H1 (cell line): ENCODE measurements around the gene C14orf93. TPM values are rescaled to one million over a fixed set of nuclear protein-coding genes. Genes with fewer than 3 reads are reported as not detected.

Source experiments
- CTCF ChIA-PET: fragments of 300-600 bp; sonication (Branson Sonifier 250); formaldehyde crosslinking; loops from one replicate; lab custom pipeline; 2021; ENCODE audit not compliant: partially characterized antibody; lab: Charles Lee
- POLR2A ChIA-PET: fragments of 300-600 bp; sonication (Branson Sonifier 250); formaldehyde crosslinking; loops from one replicate; lab custom pipeline; 2021; ENCODE audit warnings: inconsistent platforms; ENCODE audit not compliant: partially characterized antibody; lab: Charles Lee
- DNase-seq, 2 experiments: peaks; one replicate each; pipeline versions ENCODE4 v3.0.0 to v3.0.0-alpha.2; 2010 to 2022; ENCODE audit warnings: low spot score in 2 of 2, low read depth in 1 of 2, mixed read lengths in 1 of 2
- FAIRE-seq: peaks from 2 replicates; lab custom pipeline; 2011; peaks lifted over from hg19 to GRCh38; lab: Jason Lieb, UNC
- H2AFZ ChIP-seq: 2 replicates; pipeline ENCODE4 v1.8.1; 2012; ENCODE audit warnings: low read length, inconsistent platforms
- H2AK5ac ChIP-seq: 2 replicates; pipeline ENCODE4 v1.6.1; 2013; ENCODE audit warnings: low read depth, low read length
- H2BK120ac ChIP-seq: replicated peaks from 2 replicates; pipeline ENCODE3; 2013; ENCODE audit warnings: low read depth, low read length, inconsistent platforms
- H2BK12ac ChIP-seq: 2 replicates; pipeline ENCODE4 v1.6.1; 2013; ENCODE audit warnings: low read depth, low read length
- H2BK15ac ChIP-seq: 2 replicates; pipeline ENCODE4 v1.6.1; 2013; ENCODE audit warnings: low read length
- H2BK20ac ChIP-seq: 2 replicates; pipeline ENCODE4 v1.6.1; 2013; ENCODE audit warnings: low read length
- H2BK5ac ChIP-seq: 2 replicates; pipeline ENCODE4 v1.6.1; 2013; ENCODE audit warnings: low read depth, low read length
- H3K14ac ChIP-seq: 2 replicates; pipeline ENCODE4 v1.6.1; 2013; ENCODE audit warnings: inconsistent platforms; ENCODE audit not compliant: insufficient read length
- H3K18ac ChIP-seq: 2 replicates; pipeline ENCODE4 v1.6.1; 2013; ENCODE audit warnings: low read length; ENCODE audit errors: extremely low read depth
- H3K23ac ChIP-seq: 2 replicates; pipeline ENCODE4 v1.6.1; 2013; ENCODE audit warnings: inconsistent platforms; ENCODE audit not compliant: insufficient read length
- H3K23me2 ChIP-seq: 2 replicates; pipeline ENCODE4 v1.6.1; 2013; ENCODE audit warnings: low read depth, low read length
- H3K27ac ChIP-seq: 2 replicates; pipeline ENCODE4 v1.6.1; 2011; ENCODE audit warnings: low read depth, low read length, inconsistent platforms
- H3K27me3 ChIP-seq, 4 experiments: replicated peaks in 1 of 4; 1 replicate in 1 of 4; 2 replicates in 3 of 4; pipeline versions ENCODE4 v1.6.1 to v1.8.1; 2011 to 2013; ENCODE audit warnings: low read length in 3 of 4, mild to moderate bottlenecking in 3 of 4, inconsistent platforms in 2 of 4, mixed read lengths in 2 of 4, moderate library complexity in 1 of 4; ENCODE audit not compliant: control insufficient read depth in 3 of 4, insufficient read depth in 3 of 4; ENCODE audit errors: extremely low read depth in 1 of 4
- H3K36me3 ChIP-seq, 4 experiments: 2 replicates each; pipeline versions ENCODE4 v1.6.1 to v1.8.1; 2011 to 2013; ENCODE audit warnings: mild to moderate bottlenecking in 4 of 4, low read length in 3 of 4, moderate library complexity in 2 of 4, control low read depth in 1 of 4, inconsistent platforms in 1 of 4; ENCODE audit not compliant: insufficient read depth in 4 of 4, control insufficient read depth in 2 of 4
- H3K4ac ChIP-seq: replicated peaks from 2 replicates; pipeline ENCODE3; 2013; ENCODE audit warnings: low read length, low read depth, mixed read lengths, inconsistent platforms; ENCODE audit not compliant: insufficient read length
- H3K4me1 ChIP-seq, 4 experiments: replicated peaks in 1 of 4; 1 replicate in 1 of 4; 2 replicates in 3 of 4; pipeline versions ENCODE4 v1.6.1 to v1.8.1; 2011 to 2013; ENCODE audit warnings: low read length in 3 of 4, inconsistent platforms in 2 of 4, mixed read lengths in 1 of 4; ENCODE audit not compliant: insufficient read depth in 4 of 4, control insufficient read depth in 3 of 4
- H3K4me2 ChIP-seq, 2 experiments: 2 replicates each; pipeline versions ENCODE4 v1.6.1 to v1.8.1; 2011 to 2013; ENCODE audit warnings: low read depth in 2 of 2, low read length in 2 of 2, control low read depth in 1 of 2, inconsistent platforms in 1 of 2, mild to moderate bottlenecking in 1 of 2; ENCODE audit not compliant: insufficient read depth in 1 of 2
- H3K4me3 ChIP-seq, 4 experiments: fragments of 200-600, 300-600 bp in 1 of 4; sonication (generic), shearing (Covaris generic), sonication (Bioruptor Twin) in 1 of 4; 2 replicates each; pipeline versions ENCODE4 v1.5.1 to v1.8.1; 2011 to 2016; ENCODE audit warnings: low read length in 4 of 4, low read depth in 3 of 4, control low read depth in 2 of 4, inconsistent platforms in 2 of 4, mild to moderate bottlenecking in 2 of 4, mixed read lengths in 1 of 4, moderate library complexity in 1 of 4; ENCODE audit not compliant: insufficient read depth in 2 of 4; ENCODE audit errors: extremely low read depth in 1 of 4
- H3K56ac ChIP-seq: replicated peaks from 2 replicates; pipeline ENCODE3; 2013; ENCODE audit warnings: low read depth, mild to moderate bottlenecking, mixed read lengths, low read length, inconsistent platforms; ENCODE audit not compliant: insufficient read length
- H3K79me1 ChIP-seq: 2 replicates; pipeline ENCODE4 v1.6.1; 2013; ENCODE audit warnings: low read depth, low read length, control low read depth
- H3K79me2 ChIP-seq, 2 experiments: 2 replicates each; pipeline versions ENCODE4 v1.6.1 to v1.8.1; 2012 to 2013; ENCODE audit warnings: low read length in 2 of 2, mild to moderate bottlenecking in 2 of 2, inconsistent platforms in 1 of 2; ENCODE audit not compliant: insufficient read depth in 2 of 2, control insufficient read depth in 1 of 2
- H3K9ac ChIP-seq, 4 experiments: replicated peaks in 1 of 4; 1 replicate in 1 of 4; 2 replicates in 3 of 4; pipeline versions ENCODE4 v1.6.1 to v1.8.1; 2011 to 2013; ENCODE audit warnings: low read depth in 3 of 4, low read length in 3 of 4, control low read depth in 2 of 4, mild to moderate bottlenecking in 2 of 4, moderate library complexity in 2 of 4, inconsistent platforms in 1 of 4; ENCODE audit errors: extremely low read depth in 1 of 4
- H3K9me3 ChIP-seq, 2 experiments: 2 replicates each; pipeline versions ENCODE4 v1.6.1 to v1.8.1; 2012 to 2013; ENCODE audit warnings: mild to moderate bottlenecking in 2 of 2, moderate library complexity in 2 of 2, control low read depth in 1 of 2, inconsistent platforms in 1 of 2, low read depth in 1 of 2, low read length in 1 of 2, mixed read lengths in 1 of 2; ENCODE audit not compliant: insufficient read depth in 2 of 2
- H4K20me1 ChIP-seq, 2 experiments: replicated peaks in 1 of 2; 2 replicates each; pipeline versions ENCODE3 to v1.8.1; 2011 to 2013; ENCODE audit warnings: inconsistent platforms in 2 of 2, low read length in 2 of 2, mild to moderate bottlenecking in 1 of 2; ENCODE audit not compliant: insufficient read depth in 2 of 2, control insufficient read depth in 1 of 2
- H4K5ac ChIP-seq: 2 replicates; pipeline ENCODE4 v1.6.1; 2013; ENCODE audit warnings: low read length, low read depth, mixed read lengths, inconsistent platforms; ENCODE audit not compliant: insufficient read length
- H4K8ac ChIP-seq: 2 replicates; pipeline ENCODE4 v1.8.0; 2013; ENCODE audit warnings: mild to moderate bottlenecking, moderate library complexity, low read length, inconsistent platforms; ENCODE audit not compliant: insufficient read depth; ENCODE audit errors: extremely low read depth
- H4K91ac ChIP-seq: replicated peaks from 2 replicates; pipeline ENCODE3; 2013; ENCODE audit warnings: low read length, mixed read lengths, inconsistent platforms; ENCODE audit not compliant: insufficient read length
- KDM5A ChIP-seq: fragments of 200-600 bp; IDR thresholded peaks from 2 replicates; pipeline ENCODE4 v1.7.1; 2012; ENCODE audit warnings: mild to moderate bottlenecking, low read length, inconsistent platforms, mixed read lengths
- POLR2A ChIP-seq, 2 experiments: IDR thresholded peaks; 1 replicate in 1 of 2; 2 replicates in 1 of 2; pipeline ENCODE4 v1.6.1; 2011; ENCODE audit warnings: low read depth in 2 of 2, low read length in 2 of 2, mild to moderate bottlenecking in 2 of 2; ENCODE audit errors: control extremely low read depth in 1 of 2
- RBBP5 ChIP-seq: IDR thresholded peaks from 2 replicates; pipeline ENCODE4 v1.7.1; 2012; ENCODE audit warnings: low read depth, mild to moderate bottlenecking, inconsistent platforms, low read length, moderate library complexity, borderline replicate concordance
- RXRA ChIP-seq: IDR thresholded peaks from 2 replicates; pipeline ENCODE4 v1.6.1; 2011; ENCODE audit warnings: low read depth, mild to moderate bottlenecking, low read length, moderate library complexity; ENCODE audit not compliant: insufficient read depth
- WGBS, 2 experiments: shearing (Covaris generic) in 1 of 2; methylation state at CpG; one replicate each; pipeline versions ENCODE4 v1.1.6 to v1.1.7; 2013 to 2015; ENCODE audit warnings: low lambda C conversion rate in 2 of 2, mixed read lengths in 2 of 2, inconsistent platforms in 1 of 2, low coverage in 1 of 2, missing lambda C conversion rate in 1 of 2; ENCODE audit not compliant: insufficient replicate concordance in 2 of 2, insufficient coverage in 1 of 2, insufficient read length in 1 of 2; ENCODE audit errors: extremely low coverage in 1 of 2, missing lambda C conversion rate in 1 of 2; 5-methylcytosine and 5-hydroxymethylcytosine counted together
- polyA plus RNA-seq, 7 experiments: library from polyadenylated mRNA; depleted of rRNA in 3 of 7; stranded (reverse) in 5 of 7; unstranded in 2 of 7; fragments of >200 nt in 5 of 7; fragments of 200-250 nt in 2 of 7; gene quantifications; 1 replicate in 5 of 7; 2 replicates in 1 of 7; 4 replicates in 1 of 7; pipeline versions ENCODE4 v1.2.1 to v1.2.3, GENCODE V29; 2011 to 2013; ENCODE audit warnings: missing spikeins in 2 of 7, mixed read lengths in 2 of 7
- total RNA-seq: library from RNA; stranded (reverse); fragmentation: NEBNext Ultra II Directional; extraction: Animal tissue kit (Norgen Biotek cat#: 25700); gene quantifications from 2 replicates; pipeline ENCODE4 v1.2.1, GENCODE V29; 2021

C14orf93 gene
- total and polyA plus RNA-seq, 2 of the 8 experiments (the other 6 are each of a cell fraction or from before 2014, with no cell fraction given) = 7.8 to 8.2 TPM

GRCh38 chr14:23008831-23009230 lies 1.1 kb downstream of the C14orf93 start:
- Histone ChIP-seq H3K4me2 (no peak overlapping the region), H4K8ac (no peak overlapping the region), H4K20me1 (no peaks in the 10 kb centered on the region), H3K18ac (no peak overlapping the region), H2BK20ac (no peak overlapping the region), H4K5ac (no peak overlapping the region), H3K79me1 (no peaks in the 10 kb centered on the region), H3K23me2 (peaks cover 6% of the 10 kb centered on the region), H2BK120ac (no peak overlapping the region), H2BK12ac (no peak overlapping the region), H4K91ac (no peak overlapping the region), H3K27ac (no peak overlapping the region), H3K56ac (no peak overlapping the region), H3K23ac (no peak overlapping the region), H3K14ac (no peak overlapping the region), H3K4me3 (no peak overlapping the region), H2AK5ac (no peak overlapping the region), H2BK5ac (no peak overlapping the region), H3K27me3 (no peaks in the 10 kb centered on the region), H3K79me2 (no peaks in the 10 kb centered on the region), H3K4me1 (peaks cover 4 to 7% (median 6%) of the 10 kb centered on the region in 4 experiments; a peak in 4 of 7 replicates), H3K9me3 (no peaks in the 10 kb centered on the region), H2BK15ac (no peak overlapping the region), H2AFZ (no peak overlapping the region), H3K9ac (no peak overlapping the region), H3K36me3 (no peaks in the 10 kb centered on the region), H3K4ac (no peak overlapping the region)
- DNase-seq (no peak), FAIRE-seq (no peak)
- ChIA-PET POLR2A (interaction anchor here (1.2 to 4.1 kb wide), 6 partner anchors 8 to 34 kb away, joined by 3 to 99 read pairs (median 47); partner anchors contain the start of genes AJUBA and PSMB11), CTCF (interaction anchor here (3.5 to 4.1 kb wide), 2 partner anchors 14 to 32 kb away, joined by 18 to 60 read pairs; partner anchors contain the start of gene PSMB11)
- 93% methylated on average over 3 of the region's 3 CpGs; no CpG with 5 or more reads in 1 of the 2 experiments for WGBS, 2 experiments
- TF ChIP-seq RXRA (no peak), POLR2A (IDR thresholded peaks at IDR 0.05; ENCODE audit: control extremely low read depth in 1 of 2, low read depth in 2 of 2, low read length in 2 of 2) (no peak), RBBP5 (no peak), KDM5A (no peak)
